DOHH2 (cell line): ENCODE measurements around the gene ANKRD33B.

Experiments
- H3F3A ChIP-seq: fragments of 200-600 bp; sonication (generic), shearing (Covaris generic); 2 replicates; pipeline ENCODE4 v1.6.0; 2016; ENCODE audit warnings: antibody characterized with exemption, mild to moderate bottlenecking; ENCODE audit not compliant: control insufficient read depth, insufficient read depth
- H3K27ac ChIP-seq: fragments of 200-600 bp; sonication (generic); 2 replicates; pipeline ENCODE4 v1.5.1; 2014; ENCODE audit warnings: low read depth, mild to moderate bottlenecking, low read length, moderate library complexity
- H3K27me3 ChIP-seq: fragments of 200-600 bp; sonication (generic); 2 replicates; pipeline ENCODE4 v1.6.1; 2014; ENCODE audit warnings: mild to moderate bottlenecking, low read length, mixed read lengths; ENCODE audit not compliant: control insufficient read depth
- H3K36me3 ChIP-seq: fragments of 200-600 bp; sonication (generic); 2 replicates; pipeline ENCODE4 v1.6.1; 2014; ENCODE audit warnings: mild to moderate bottlenecking, low read length, moderate library complexity, mixed read lengths; ENCODE audit not compliant: control insufficient read depth
- H3K4me1 ChIP-seq: fragments of 200-600 bp; sonication (generic); 2 replicates; pipeline ENCODE4 v1.6.1; 2014; ENCODE audit warnings: mild to moderate bottlenecking, low read length, mixed read lengths; ENCODE audit not compliant: control insufficient read depth
- H3K4me2 ChIP-seq: fragments of 200-600 bp; sonication (generic); 2 replicates; pipeline ENCODE4 v1.6.0; 2014; ENCODE audit warnings: mild to moderate bottlenecking, low read length, moderate library complexity
- H3K4me3 ChIP-seq: fragments of 200-600 bp; sonication (generic); 2 replicates; pipeline ENCODE4 v1.5.1; 2014; ENCODE audit warnings: mild to moderate bottlenecking, low read length, mixed read lengths
- H3K79me2 ChIP-seq: fragments of 200-600 bp; sonication (generic); 2 replicates; pipeline ENCODE4 v1.6.1; 2014; ENCODE audit warnings: mild to moderate bottlenecking, low read length, mixed read lengths; ENCODE audit not compliant: control insufficient read depth
- H3K9me2 ChIP-seq: fragments of 200-600 bp; sonication (generic); replicated peaks from 2 replicates; pipeline ENCODE4 v1.6.1; 2014; ENCODE audit warnings: mild to moderate bottlenecking, low read length, mixed read lengths; ENCODE audit not compliant: control insufficient read depth
- H3K9me3 ChIP-seq: fragments of 200-600 bp; sonication (generic); 2 replicates; pipeline ENCODE4 v1.6.1; 2014; ENCODE audit warnings: antibody characterized with exemption, low read length, mixed read lengths; ENCODE audit not compliant: control insufficient read depth, insufficient read depth
- H4K20me1 ChIP-seq: fragments of 200-600 bp; sonication (generic); 2 replicates; pipeline ENCODE4 v1.6.0; 2014; ENCODE audit warnings: low read depth, mild to moderate bottlenecking, antibody characterized with exemption, low read length, moderate library complexity; ENCODE audit not compliant: control insufficient read depth, insufficient read depth
- EZH2phosphoT487 ChIP-seq: fragments of 200-600 bp; sonication (generic); IDR thresholded peaks from 2 replicates; pipeline ENCODE4 v1.6.1; 2017; ENCODE audit warnings: borderline replicate concordance, mild to moderate bottlenecking, antibody characterized with exemption, low read length, moderate library complexity, mixed read lengths
- TF ChIP-seq, protein P1 (sequence below): fragments of 200-600 bp; sonication (generic); IDR thresholded peaks from one replicate; pipeline ENCODE4 v1.5.1; 2014; ENCODE audit warnings: antibody characterized with exemption, mild to moderate bottlenecking, low read depth, low read length; ENCODE audit not compliant: poor library complexity, severe bottlenecking

The ANKRD33B gene

DNA sequence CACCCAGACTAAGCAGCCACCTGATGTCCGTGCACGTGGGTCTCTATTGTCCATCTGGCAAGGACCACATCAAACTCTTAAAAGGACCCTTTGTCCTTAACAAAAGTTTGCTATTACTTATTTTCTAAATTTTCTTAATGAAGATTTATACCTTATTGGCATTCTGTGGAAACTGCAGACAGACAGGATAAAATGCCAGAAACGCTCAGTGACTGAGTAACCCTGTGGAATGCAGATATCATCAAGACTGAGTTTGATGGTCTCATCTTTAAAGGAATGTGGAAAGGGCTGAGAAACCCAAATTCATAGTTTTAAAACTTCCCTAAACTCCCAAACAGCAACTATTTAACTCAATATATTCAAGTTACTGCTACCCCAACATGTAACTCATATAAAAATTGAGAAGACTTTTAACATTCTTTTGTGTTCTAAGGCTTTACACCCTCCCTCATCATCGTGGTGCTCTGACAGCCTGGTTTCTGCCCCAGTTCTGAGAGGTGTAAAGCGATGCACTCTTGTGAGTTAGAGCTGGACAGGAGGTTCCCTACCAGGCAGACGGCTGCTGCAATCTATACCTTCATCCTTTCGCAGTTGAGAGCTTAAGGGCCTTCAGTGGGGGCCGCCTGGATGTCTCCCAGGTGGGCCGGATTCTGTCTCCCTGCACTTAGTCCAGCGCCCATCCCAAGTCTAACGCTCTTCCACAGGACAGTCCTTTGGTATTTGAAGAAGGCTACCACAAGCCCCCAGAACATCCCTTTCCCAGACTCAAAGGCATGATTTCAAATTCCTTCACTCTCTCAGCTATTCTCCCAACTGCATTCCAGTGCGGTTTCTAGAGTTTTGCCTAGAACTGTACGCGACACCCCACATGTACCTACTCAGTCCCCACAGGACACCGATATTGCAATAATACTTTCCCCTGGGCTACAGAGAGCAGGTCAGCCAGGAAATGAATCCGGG is 128.2 kb downstream of the ANKRD33B start:
- Histone ChIP-seq H3K4me3 (no peak overlapping the region), H3F3A (no peaks in the 10 kb centered on the region), H3K4me1 (peaks cover 25% of the 10 kb centered on the region), H3K79me2 (peaks cover 11% of the 10 kb centered on the region; the same call in 1 of the 2 replicates), H3K27me3 (no peaks in the 10 kb centered on the region), H4K20me1 (no peaks in the 10 kb centered on the region), H3K9me2 (no peaks in the 10 kb centered on the region), H3K4me2 (no peak overlapping the region), H3K9me3 (no peaks in the 10 kb centered on the region), H3K27ac (no peak overlapping the region), H3K36me3 (no peaks in the 10 kb centered on the region)
- TF ChIP-seq, protein P1, sequence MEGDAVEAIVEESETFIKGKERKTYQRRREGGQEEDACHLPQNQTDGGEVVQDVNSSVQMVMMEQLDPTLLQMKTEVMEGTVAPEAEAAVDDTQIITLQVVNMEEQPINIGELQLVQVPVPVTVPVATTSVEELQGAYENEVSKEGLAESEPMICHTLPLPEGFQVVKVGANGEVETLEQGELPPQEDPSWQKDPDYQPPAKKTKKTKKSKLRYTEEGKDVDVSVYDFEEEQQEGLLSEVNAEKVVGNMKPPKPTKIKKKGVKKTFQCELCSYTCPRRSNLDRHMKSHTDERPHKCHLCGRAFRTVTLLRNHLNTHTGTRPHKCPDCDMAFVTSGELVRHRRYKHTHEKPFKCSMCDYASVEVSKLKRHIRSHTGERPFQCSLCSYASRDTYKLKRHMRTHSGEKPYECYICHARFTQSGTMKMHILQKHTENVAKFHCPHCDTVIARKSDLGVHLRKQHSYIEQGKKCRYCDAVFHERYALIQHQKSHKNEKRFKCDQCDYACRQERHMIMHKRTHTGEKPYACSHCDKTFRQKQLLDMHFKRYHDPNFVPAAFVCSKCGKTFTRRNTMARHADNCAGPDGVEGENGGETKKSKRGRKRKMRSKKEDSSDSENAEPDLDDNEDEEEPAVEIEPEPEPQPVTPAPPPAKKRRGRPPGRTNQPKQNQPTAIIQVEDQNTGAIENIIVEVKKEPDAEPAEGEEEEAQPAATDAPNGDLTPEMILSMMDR = no peak
- no peak for TF ChIP-seq EZH2phosphoT487

DNA sequence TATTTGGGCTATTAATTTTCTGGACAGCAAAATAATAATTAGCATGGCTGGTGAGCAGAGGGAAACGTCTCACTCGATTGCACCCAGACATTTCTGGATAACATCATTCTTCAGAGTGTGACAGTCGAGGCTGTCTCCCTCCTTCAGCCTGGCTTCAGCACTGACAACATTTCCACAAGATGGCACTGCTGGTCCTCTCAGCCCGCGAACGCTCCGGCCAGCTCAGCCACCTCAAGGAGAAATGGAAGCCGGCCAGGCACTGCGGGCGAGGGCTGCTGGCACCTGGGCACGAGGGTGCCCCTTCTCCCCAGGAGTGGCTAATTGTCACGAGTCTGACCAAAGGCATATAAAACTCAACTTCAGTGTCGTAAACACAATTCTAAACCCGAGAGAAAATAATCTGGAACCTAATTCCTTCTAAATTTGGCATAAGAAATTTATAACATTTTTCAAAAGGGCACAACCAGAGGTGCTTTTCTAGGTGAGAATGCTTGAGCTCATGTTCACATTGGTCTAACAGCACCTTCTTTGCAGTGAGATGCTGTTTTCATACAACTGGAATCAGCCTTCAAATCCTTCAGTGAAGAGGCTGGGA is 131.3 kb downstream of the ANKRD33B start:
- 0 out of 2 replicates have a peak, but pooled peaks cover 3% of the 10 kb centered on the region for H3F3A ChIP-seq
- no peaks in the 10 kb centered on the region for H3K9me2 ChIP-seq
- peak overlapping the region; percentile 45 for H3K4me2 ChIP-seq
- no peaks in the 10 kb centered on the region for H4K20me1 ChIP-seq
- peaks cover 28% of the 10 kb centered on the region for H3K79me2 ChIP-seq
- H3K27ac ChIP-seq = no peak overlapping the region
- no peak overlapping the region for H3K4me3 ChIP-seq
- TF ChIP-seq, protein P1 = peak; percentile 87
- TF ChIP-seq EZH2phosphoT487 = no peak
- H3K27me3 ChIP-seq = no peaks in the 10 kb centered on the region
- peaks cover 56% of the 10 kb centered on the region for H3K4me1 ChIP-seq
- peaks cover 10% of the 10 kb centered on the region for H3K36me3 ChIP-seq
- no peaks in the 10 kb centered on the region for H3K9me3 ChIP-seq

DNA sequence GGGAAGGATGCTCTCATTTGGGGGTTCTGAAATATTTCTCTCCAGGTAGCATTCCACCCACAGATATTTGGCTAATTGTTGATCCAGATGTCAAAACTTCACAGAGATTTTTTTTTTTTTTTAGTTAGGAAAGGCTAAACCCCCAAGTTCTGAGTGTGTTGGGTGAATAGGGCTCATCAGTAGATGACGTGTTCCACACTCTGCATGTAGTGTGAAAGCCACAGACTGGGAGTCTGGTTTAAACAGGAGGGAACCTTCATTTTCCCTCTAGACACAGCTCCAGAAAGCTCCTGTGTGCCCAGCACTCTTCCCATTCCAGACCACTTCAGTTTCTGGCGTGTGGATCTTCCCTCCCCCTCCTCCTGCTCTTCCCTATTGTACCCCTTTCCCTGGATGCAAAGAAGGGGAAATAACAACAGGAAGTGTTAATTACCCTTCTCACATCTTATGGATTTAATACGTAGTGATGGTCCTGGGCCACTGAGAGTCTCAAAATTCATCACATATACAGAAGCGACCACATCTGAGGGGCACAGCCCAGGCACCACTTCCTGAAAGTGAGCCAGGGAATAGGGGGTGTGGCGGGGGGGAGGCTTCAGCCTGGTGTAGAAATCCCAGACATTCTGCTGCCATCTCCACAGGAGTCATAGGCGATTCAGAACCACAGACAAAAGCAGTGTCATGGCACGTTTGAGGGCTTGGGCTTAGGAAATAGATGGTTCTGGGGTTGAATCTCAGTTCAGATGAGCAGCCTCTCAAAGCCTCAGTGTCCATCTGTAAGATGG is 132.1 kb downstream of the ANKRD33B start:
- Histone ChIP-seq H3K36me3 (peaks cover 10% of the 10 kb centered on the region), H3K27me3 (no peaks in the 10 kb centered on the region), H3K79me2 (peaks cover 28% of the 10 kb centered on the region), H4K20me1 (no peaks in the 10 kb centered on the region), H3F3A (peaks cover 10% of the 10 kb centered on the region), H3K4me2 (peak overlapping the region; percentile 45), H3K9me3 (no peaks in the 10 kb centered on the region), H3K9me2 (no peaks in the 10 kb centered on the region), H3K4me1 (peaks cover 64% of the 10 kb centered on the region), H3K27ac (no peak overlapping the region), H3K4me3 (no peak overlapping the region)
- TF ChIP-seq, protein P1 = no peak
- no peak for TF ChIP-seq EZH2phosphoT487
